Breast epithelium (tissue), 4 donors: ENCODE data around the gene PUM2. TPM values are rescaled to one million over a fixed set of nuclear protein-coding genes. Genes with fewer than 3 reads are reported as not detected.
"Not testable (repeated sequence)": the region's sequence is repeated elsewhere in the genome, so short reads cannot be mapped to it uniquely, and the experiment has no call there.

Source experiments
- DNase-seq, 2 donors: peaks; one replicate each; pipeline ENCODE4 v3.0.0-alpha.2; 2019; ENCODE audit warnings: low spot score in 2 of 2
- H3K27ac ChIP-seq, 2 donors: fragments of 200-600 bp; sonication (generic) in 1 of 2; one replicate each; pipeline ENCODE4 v1.5.1; 2016 to 2019; ENCODE audit warnings: mild to moderate bottlenecking in 1 of 2
- H3K27me3 ChIP-seq, 2 donors: fragments of 200-600 bp; sonication (generic) in 1 of 2; one replicate each; pipeline versions ENCODE4 v1.5.1 to v1.6.0; 2017 to 2019; ENCODE audit warnings: control low read depth in 1 of 2, mild to moderate bottlenecking in 1 of 2
- H3K36me3 ChIP-seq: fragments of 200-600 bp; one replicate; pipeline ENCODE4 v1.5.1; 2019
- H3K4me1 ChIP-seq, 2 donors: fragments of 200-600 bp; sonication (generic); one replicate each; pipeline ENCODE4 v1.5.1; 2016 to 2019; ENCODE audit warnings: control low read depth in 1 of 2
- H3K4me3 ChIP-seq, 3 donors: fragments of 200-600 bp; sonication (generic); 1 replicate in 2 of 3; 2 replicates in 1 of 3; pipeline ENCODE4 v1.5.1; 2016 to 2019; ENCODE audit warnings: mild to moderate bottlenecking in 3 of 3, moderate library complexity in 2 of 3
- H3K9me3 ChIP-seq, 2 donors: fragments of 200-600 bp; sonication (generic) in 1 of 2; one replicate each; pipeline ENCODE4 v1.5.1; 2016 to 2019; ENCODE audit warnings: control low read depth in 1 of 2
- CTCF ChIP-seq, 3 donors: fragments of 450-650 bp; IDR thresholded peaks; one replicate each; pipeline ENCODE4 v1.5.1; 2016 to 2017; ENCODE audit warnings: antibody characterized with exemption in 3 of 3, mild to moderate bottlenecking in 3 of 3, moderate library complexity in 3 of 3
- POLR2A ChIP-seq: fragments of 450-650 bp; IDR thresholded peaks from one replicate; pipeline ENCODE4 v1.6.1; 2016; ENCODE audit warnings: antibody characterized with exemption, mild to moderate bottlenecking, moderate library complexity
- POLR2AphosphoS5 ChIP-seq, 3 donors: sonication (generic); formaldehyde crosslinking; IDR thresholded peaks; one replicate each; pipeline ENCODE4 v1.6.1; 2017; ENCODE audit warnings: antibody characterized with exemption in 3 of 3
- intact Hi-C: fragments of 100-400 bp; cut with DNase I; formaldehyde crosslinking; loops from one replicate; pipeline ENCODE4 v1.15.1; 2023; ENCODE audit warnings: low total_unique reads
- total RNA-seq, 3 donors: library from RNA; depleted of rRNA; stranded (reverse); fragments of >200 nt; gene quantifications; one replicate each; pipeline ENCODE4 v1.1.0, GENCODE V29; 2016

PUM2 gene
- total RNA-seq, 3 donors from 2014 or later = 69.3 to 94.0 (median 92.8) TPM

GRCh38 chr2:20242727-20243377, 107.8 kb downstream of the PUM2 start:
- DNase-seq = no peak
- no peak overlapping the region for H3K4me3 ChIP-seq
- no peaks in the 10 kb centered on the region for H3K9me3 ChIP-seq
- no peak for TF ChIP-seq POLR2AphosphoS5 (IDR thresholded peaks at IDR 0.05)
- TF ChIP-seq CTCF (IDR thresholded peaks at IDR 0.05) = no peak
- no peak for TF ChIP-seq POLR2A
- no peaks in the 10 kb centered on the region for H3K27me3 ChIP-seq
- H3K36me3 ChIP-seq = no peaks in the 10 kb centered on the region
- intact Hi-C loops = no loop called here
- no peaks in the 10 kb centered on the region for H3K4me1 ChIP-seq
- H3K27ac ChIP-seq = no peak overlapping the region

GRCh38 chr2:20241973-20242726, 108.5 kb downstream of the PUM2 start:
- Histone ChIP-seq H3K27me3 (no peaks in the 10 kb centered on the region), H3K36me3 (no peaks in the 10 kb centered on the region), H3K9me3 (no peaks in the 10 kb centered on the region), H3K27ac (no peak overlapping the region), H3K4me3 (no peak overlapping the region), H3K4me1 (no peaks in the 10 kb centered on the region)
- intact Hi-C loops = no loop called here
- no peak for DNase-seq
- TF ChIP-seq POLR2A (no peak), POLR2AphosphoS5 (IDR thresholded peaks at IDR 0.05) (no peak), CTCF (IDR thresholded peaks at IDR 0.05) (no peak)

- DNase-seq, intact Hi-C loops, H3K9me3 ChIP-seq, H3K27me3 ChIP-seq, H3K36me3 ChIP-seq, H3K4me1 ChIP-seq, H3K27ac ChIP-seq, H3K4me3 ChIP-seq: not testable (repeated sequence)
These were observed 110.4 kb downstream of the PUM2 start for GRCh38 chr2:20240291-20240690.

- Histone ChIP-seq H3K9me3 (no peaks in the 10 kb centered on the region), H3K27me3 (no peaks in the 10 kb centered on the region), H3K36me3 (no peaks in the 10 kb centered on the region), H3K4me1 (no peaks in the 10 kb centered on the region), H3K27ac (no peak overlapping the region), H3K4me3 (no peak overlapping the region)
- no peak for TF ChIP-seq CTCF (IDR thresholded peaks at IDR 0.05)
- TF ChIP-seq POLR2AphosphoS5 (IDR thresholded peaks at IDR 0.05) = no peak
- no peak for DNase-seq
- intact Hi-C loops = no loop called here
These were observed 114.1 kb downstream of the PUM2 start for GRCh38 chr2:20236496-20236895.

- no peak overlapping the region for H3K4me3 ChIP-seq
- peaks cover 0 to 3% of the 10 kb centered on the region in 2 donors for H3K4me1 ChIP-seq
- DNase-seq = no peak
- no peaks in the 10 kb centered on the region for H3K9me3 ChIP-seq
- no peak for TF ChIP-seq CTCF (IDR thresholded peaks at IDR 0.05)
- TF ChIP-seq POLR2AphosphoS5 (IDR thresholded peaks at IDR 0.05) = no peak
- no peak for TF ChIP-seq POLR2A
- intact Hi-C loops = no loop called here
- peak overlapping the region in 1 of 2 donors; percentile 14 for H3K27ac ChIP-seq
- no peaks in the 10 kb centered on the region for H3K27me3 ChIP-seq
- H3K36me3 ChIP-seq = no peaks in the 10 kb centered on the region
These were observed 114.9 kb downstream of the PUM2 start for GRCh38 chr2:20235655-20236305.

GRCh38 chr2:20234597-20234996, 116.0 kb downstream of the PUM2 start:
- intact Hi-C loops, H3K27me3 ChIP-seq: not testable (repeated sequence)

More at GRCh38 chr2:20234597-20234996, 116.0 kb downstream of the PUM2 start:
- DNase-seq, H3K4me3 ChIP-seq, H3K36me3 ChIP-seq, H3K4me1 ChIP-seq, H3K27ac ChIP-seq, H3K9me3 ChIP-seq: not testable (repeated sequence)
